ENCODE results near the gene SEMA6B. TPM values are rescaled to one million over a fixed set of nuclear protein-coding genes. Genes with fewer than 3 reads are reported as not detected.
A peak's percentile ranks its signal among the peaks of the same experiment; 100 is the strongest.

SEMA6B gene
- polyA plus RNA-seq, 1 donor, result 66.0 TPM

DNA sequence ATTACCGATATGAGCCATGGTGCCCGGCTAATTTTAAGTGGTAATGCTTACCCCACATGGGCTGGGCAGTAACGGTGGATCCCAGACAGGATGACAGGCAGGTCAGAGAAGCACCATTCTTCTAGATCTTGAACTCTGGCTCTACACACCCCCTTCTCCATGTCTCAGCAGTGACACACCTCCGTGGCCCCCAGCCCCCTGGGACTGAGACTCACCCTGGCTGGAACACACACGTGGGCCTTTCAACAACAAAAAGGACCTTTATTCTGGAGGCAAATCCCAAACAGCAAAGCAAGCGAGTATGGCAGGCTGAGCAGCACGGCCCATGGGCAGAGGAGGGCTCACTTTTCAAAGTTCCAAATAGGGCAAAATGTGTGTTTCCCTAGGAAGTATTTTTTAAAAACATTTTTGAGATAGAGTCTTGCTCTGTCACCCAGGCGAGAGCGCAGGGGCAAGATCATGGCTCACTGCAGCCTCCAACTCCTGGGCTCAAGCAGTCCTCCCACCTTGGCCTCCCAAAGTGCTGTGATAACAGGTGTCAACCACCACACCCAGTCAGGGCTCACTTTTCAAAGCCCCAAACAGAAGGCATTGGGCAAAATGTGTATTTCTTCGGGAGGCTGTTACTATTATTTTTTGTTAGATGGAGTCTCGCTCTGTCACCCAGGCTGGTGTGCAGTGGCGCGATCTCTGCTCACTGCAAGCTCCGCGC, 37.0 kb downstream of the SEMA6B start:
- no peak for DNase-seq

- DNase-seq, result no peak
Measured at GRCh38 chr19:4521888-4522242, 37.6 kb downstream of the SEMA6B start.

DNA sequence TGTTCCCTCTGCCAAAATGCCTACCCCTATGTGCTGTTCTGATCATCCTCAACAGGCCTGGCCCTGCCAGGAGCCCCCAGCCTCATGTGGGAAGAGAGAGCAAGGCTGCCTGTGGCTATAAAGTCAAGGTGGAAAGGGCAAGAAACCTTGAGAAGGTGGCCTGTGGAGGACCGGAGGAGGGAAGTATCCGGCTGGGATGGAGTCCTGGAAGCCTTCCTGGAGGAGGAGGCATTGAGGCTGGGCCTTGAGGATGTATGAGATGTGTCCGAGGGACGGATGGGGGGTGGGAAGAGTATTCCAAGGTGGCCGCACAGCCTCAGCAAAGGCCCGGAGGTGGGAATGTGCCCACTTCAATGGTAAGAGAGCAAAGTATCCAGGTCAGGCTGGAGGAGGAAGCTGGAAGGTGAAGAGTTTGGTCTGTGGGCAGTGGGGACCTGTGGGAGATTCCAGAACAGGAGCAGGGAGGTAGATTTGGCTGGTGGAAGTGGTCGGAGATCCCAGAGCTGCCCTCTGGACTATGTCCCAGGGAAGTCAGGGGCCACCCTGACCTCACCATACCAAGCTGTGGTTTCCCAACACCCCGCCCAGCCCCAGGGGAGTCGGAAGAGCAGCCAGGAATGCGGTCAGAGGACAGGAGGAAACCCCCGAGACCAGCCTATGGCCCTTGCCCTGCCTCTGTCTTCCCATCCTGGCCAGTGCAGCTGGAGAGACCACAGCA, 38.2 kb downstream of the SEMA6B start:
- DNase-seq, result no peak

GRCh38 chr19:4519521-4520277, 39.8 kb downstream of the SEMA6B start:
- DNase-seq, result no peak

- DNase-seq, result no peak
Measured at GRCh38 chr19:4519172-4519496, 40.4 kb downstream of the SEMA6B start.

GRCh38 chr19:4518345-4519171, 40.9 kb downstream of the SEMA6B start, which contains the start of gene PLIN4:
TSS of gene PLIN4 (minus strand) at chr19:4518486. CDS start at chr19:4518272, 214 bp downstream.
- peak; percentile 48 for DNase-seq

DNA sequence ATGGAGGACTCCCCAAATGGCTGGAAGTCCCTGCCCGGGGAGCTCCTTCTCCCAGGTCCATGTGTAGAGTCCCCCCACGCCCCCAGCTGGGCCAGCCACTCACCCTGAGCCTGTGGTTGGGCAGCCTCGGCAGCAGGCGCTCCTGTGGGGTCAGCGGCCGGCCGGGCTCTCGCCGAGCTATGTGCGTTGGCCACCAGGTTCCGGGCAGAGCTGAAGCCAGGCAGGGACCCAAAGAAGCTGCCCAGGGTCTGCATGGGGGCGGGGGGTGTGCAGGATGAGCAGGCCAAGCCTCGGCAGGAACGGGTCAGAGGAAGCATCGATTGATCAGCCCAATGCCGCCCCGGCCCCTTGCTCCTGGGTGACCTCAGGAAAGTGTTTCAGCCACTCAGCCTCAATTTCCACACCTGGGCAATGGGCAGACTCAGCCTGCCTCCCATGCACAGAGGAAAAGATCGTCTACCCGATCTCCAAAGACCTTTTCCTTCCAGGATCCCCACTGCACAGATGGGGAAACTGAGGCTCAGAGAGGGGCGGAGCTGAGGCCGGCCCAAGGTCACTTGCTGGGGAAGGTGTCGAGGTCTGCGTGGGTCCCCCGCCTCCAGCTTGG, 41.9 kb downstream of the SEMA6B start:
- DNase-seq, result no peak

DNA sequence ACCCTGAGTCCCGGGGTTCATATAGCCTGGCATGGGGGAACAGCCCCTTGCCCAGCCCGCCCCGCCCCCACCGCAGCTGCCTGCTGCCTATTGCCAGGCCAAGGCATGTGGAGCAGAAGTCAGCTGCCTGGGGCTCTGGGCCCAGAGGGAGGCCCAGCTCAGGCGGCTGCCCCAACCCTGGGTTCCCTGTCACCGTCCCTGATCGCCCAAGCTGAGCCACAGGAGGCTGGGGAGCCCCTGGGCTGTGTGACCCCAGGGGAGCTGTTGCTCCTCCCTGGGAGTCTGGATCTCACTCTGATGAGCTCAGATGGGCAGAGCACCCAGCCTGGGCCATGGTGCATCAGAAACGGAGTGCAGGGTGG, 42.6 kb downstream of the SEMA6B start:
- no peak for DNase-seq

- DNase-seq, result no peak
Measured at GRCh38 chr19:4516199-4516938, 43.1 kb downstream of the SEMA6B start.

- DNase-seq, result no peak
Measured at GRCh38 chr19:4515732-4516131, 43.8 kb downstream of the SEMA6B start.

- DNase-seq, result no peak
Measured at GRCh38 chr19:4513248-4513647, 46.2 kb downstream of the SEMA6B start.

DNA sequence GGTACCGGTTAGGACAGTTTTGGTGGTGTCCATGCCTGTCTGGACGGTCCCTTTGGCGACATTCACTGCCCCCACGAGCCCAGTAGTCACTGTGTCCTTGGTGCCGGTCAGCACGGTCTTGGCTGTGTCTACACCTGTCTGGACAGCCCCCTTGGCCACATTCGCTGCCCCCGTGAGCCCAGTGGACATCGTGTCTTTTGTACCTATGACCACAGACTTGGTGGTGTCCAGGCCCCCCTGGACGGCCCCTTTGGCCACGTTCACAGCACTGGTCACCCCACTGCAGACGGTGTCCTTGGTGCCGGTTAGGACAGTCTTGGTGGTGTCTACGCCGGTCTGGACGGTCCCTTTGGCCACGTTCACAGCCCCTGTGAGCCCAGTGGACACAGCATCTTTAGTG, 47.4 kb downstream of the SEMA6B start:
- DNase-seq, result no peak

DNA sequence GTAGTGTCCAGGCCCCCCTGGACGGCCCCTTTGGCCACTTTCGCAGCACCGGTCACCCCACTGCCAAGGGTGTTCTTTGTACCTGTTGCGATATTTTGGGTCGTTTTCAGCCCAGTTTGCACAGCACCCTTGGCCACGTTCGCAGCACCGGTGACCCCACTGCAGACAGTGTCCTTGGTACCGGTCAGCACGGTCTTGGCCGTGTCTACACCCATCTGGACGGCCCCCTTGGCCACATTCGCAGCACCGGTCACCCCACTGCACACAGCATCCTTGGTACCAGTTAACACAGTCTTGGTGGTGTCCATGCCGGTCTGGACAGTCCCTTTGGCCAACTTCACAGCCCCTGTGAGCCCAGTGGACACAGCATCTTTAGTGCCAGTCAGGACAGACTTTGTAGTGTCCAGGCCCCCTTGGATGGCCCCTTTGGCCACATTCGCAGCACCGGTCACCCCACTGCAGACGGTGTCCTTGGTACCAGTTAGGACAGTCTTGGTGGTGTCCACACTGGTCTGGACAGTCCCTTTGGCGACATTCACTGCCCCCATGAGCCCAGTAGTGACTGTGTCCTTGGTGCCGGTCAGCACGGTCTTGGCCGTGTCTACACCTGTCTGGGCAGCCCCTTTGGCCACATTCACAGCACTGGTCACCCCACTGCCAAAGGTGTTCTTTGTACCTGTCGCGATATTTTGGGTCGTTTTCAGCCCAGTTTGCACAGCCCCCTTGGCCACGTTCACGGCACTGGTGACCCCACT, 48.0 kb downstream of the SEMA6B start:
- no peak for DNase-seq

DNA sequence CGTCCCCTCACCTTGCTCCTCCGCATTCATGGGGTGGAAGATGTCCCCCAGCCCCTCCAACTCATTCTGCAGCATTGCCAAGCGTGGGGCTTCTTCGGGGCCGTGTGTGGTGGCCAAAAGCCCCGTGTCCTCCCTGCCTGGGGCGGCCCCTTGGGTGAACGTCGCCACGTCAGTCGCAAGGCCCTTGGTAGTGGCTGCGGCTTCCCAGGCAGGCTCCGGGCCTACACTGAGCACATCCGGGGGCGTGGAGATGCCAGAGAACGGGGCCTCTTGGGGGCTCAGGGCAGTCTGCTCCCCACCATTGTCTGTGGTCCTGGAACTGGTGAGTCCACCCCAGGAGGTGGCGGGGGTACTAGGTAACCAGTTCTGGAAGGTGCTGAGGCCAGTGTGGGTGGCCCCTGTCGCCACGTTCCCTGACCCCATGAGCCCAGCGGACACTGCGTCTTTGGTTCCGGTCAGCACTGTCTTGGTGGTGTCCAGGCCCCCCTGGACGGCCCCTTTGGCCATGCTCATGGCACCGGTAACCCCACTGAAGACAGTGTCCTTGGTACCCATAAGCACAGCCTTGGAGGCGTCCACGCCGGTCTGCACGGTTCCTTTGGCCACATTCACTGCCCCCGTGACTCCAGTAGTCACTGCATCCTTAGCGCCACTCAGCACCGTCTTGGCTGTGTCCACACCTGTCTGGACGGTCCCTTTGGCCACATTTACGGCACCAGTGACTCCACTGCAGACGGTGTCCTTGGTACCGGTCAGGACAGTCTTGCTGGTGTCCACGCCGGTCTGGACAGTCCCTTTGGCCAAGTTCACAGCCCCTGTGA, 48.8 kb downstream of the SEMA6B start:
- DNase-seq, result no peak

DNA sequence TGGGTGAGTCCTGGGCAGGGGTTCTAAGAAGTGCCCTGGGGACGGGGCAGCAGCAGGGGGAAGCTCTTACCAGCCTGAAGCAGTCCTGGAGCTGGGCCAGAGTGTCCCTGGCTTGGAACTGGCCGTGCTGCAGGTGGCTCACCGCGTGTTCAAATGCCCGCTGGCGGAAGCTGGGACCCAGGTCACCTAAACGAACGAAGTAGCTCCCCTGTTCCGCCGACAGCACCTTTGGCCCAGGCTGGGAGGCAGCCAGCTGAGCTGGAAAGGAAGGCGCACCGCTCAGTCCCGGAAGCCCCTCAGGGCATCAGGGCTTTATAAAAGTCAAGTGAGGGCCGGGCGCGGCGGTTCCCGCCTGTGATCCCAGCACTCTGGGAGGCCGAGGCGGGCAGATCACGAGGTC, 50.8 kb downstream of the SEMA6B start:
- no peak for DNase-seq

DNA sequence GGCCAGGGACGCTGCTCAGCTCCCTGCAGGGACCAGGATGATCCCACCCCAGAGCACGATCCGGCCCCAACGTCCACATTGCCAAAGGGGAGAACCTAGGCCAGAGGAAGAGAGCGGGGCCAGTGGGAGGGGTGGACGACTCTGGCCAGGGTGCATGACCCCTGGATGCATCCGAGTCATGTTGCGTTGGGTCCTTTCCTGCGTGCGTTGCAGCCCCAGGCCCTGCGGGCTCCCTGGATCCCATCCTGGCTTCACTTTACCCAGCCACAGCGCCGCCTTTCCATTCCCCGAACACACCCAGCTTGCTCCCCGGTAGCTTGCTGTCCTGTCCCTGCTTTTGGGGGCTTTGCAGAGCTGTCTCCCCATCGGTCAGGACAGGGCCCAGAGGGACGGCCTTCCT, 51.7 kb downstream of the SEMA6B start:
- DNase-seq, result no peak

- DNase-seq, result no peak
Measured at GRCh38 chr19:4507150-4507452, 52.4 kb downstream of the SEMA6B start.

DNA sequence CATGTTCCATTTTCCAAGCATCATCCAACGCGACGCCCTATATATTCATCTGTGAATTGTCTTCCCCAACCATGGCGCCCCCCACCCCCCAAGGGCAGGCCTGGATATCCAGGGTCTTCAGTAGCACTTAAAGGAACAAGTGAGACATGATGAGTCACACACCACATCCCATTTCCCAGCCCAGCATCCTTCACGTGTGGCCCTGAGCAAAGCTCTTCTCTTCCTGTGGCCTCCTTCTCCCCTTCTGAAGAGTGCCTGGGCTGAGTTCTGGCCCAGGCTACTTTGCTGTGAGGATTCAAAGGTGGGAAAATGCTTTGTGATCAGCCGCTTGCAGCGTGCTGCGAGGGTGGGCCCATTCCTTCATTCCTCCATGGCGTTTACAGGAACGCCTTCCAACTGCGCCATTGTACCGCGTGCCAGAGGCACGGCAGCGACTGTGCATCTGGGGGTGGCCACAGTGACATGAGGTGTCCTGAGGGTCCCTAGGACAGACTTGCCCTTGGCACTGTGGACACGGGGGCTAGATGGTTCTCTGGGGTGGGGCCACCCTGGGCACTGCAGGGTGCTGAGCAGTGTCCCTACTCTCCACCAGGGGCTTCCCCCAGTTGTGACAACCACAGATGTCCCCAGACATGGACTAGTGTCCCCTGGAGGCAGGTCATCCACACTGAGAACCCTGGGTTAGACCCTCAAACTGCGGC, 52.9 kb downstream of the SEMA6B start:
- no peak for DNase-seq

All from hindlimb muscle (tissue), 1 donor.